HUES6 (cell line): ENCODE measurements around the gene LTBP2.

ENCODE experiments used
- H3K27ac ChIP-seq: 2 replicates; pipeline ENCODE4 v1.7.0; 2013; ENCODE audit warnings: low read depth, mild to moderate bottlenecking, low read length, inconsistent platforms
- H3K27me3 ChIP-seq: 2 replicates; pipeline ENCODE4 v1.6.1; 2013; ENCODE audit warnings: low read length; ENCODE audit not compliant: control insufficient read depth, insufficient read depth
- H3K36me3 ChIP-seq: 2 replicates; pipeline ENCODE4 v1.6.1; 2013; ENCODE audit warnings: low read length; ENCODE audit not compliant: control insufficient read depth, insufficient read depth
- H3K4me1 ChIP-seq: 2 replicates; pipeline ENCODE4 v1.6.1; 2013; ENCODE audit warnings: low read length; ENCODE audit not compliant: control insufficient read depth, insufficient read depth
- H3K4me3 ChIP-seq: 2 replicates; pipeline ENCODE4 v1.5.1; 2013; ENCODE audit warnings: low read depth, low read length
- H3K9ac ChIP-seq: one replicate; pipeline ENCODE4 v1.6.1; 2013; ENCODE audit warnings: mild to moderate bottlenecking, low read length
- H3K9me3 ChIP-seq: 2 replicates; pipeline ENCODE4 v1.6.1; 2013; ENCODE audit warnings: low read depth, low read length; ENCODE audit not compliant: control insufficient read depth, insufficient read depth

LTBP2 gene

GRCh38 chr14:74599321-74599761, 12.7 kb downstream of the LTBP2 start:
- no peaks in the 10 kb centered on the region for H3K9me3 ChIP-seq
- no peak overlapping the region for H3K27ac ChIP-seq
- H3K27me3 ChIP-seq = no peaks in the 10 kb centered on the region
- H3K4me3 ChIP-seq = no peak overlapping the region
- H3K4me1 ChIP-seq = peaks cover 10% of the 10 kb centered on the region; the same call in 1 of the 2 replicates
- H3K9ac ChIP-seq = no peak overlapping the region
- H3K36me3 ChIP-seq = no peaks in the 10 kb centered on the region

GRCh38 chr14:74596741-74597450, 15.1 kb downstream of the LTBP2 start:
- no peaks in the 10 kb centered on the region for H3K36me3 ChIP-seq
- peaks cover 10% of the 10 kb centered on the region; the same call in 1 of the 2 replicates for H3K4me1 ChIP-seq
- H3K9ac ChIP-seq = no peak overlapping the region
- no peak overlapping the region for H3K27ac ChIP-seq
- H3K27me3 ChIP-seq = no peaks in the 10 kb centered on the region
- no peak overlapping the region for H3K4me3 ChIP-seq
- no peaks in the 10 kb centered on the region for H3K9me3 ChIP-seq

- Histone ChIP-seq H3K9me3 (no peaks in the 10 kb centered on the region), H3K9ac (no peak overlapping the region), H3K36me3 (no peaks in the 10 kb centered on the region), H3K27me3 (no peaks in the 10 kb centered on the region), H3K4me3 (no peak overlapping the region), H3K27ac (no peak overlapping the region), H3K4me1 (peaks cover 10% of the 10 kb centered on the region; the same call in 1 of the 2 replicates)
Measured at GRCh38 chr14:74595006-74595735, 16.9 kb downstream of the LTBP2 start.

GRCh38 chr14:74594606-74595005, 17.4 kb downstream of the LTBP2 start:
- H3K9me3 ChIP-seq = no peaks in the 10 kb centered on the region
- H3K27ac ChIP-seq = no peak overlapping the region
- H3K36me3 ChIP-seq = no peaks in the 10 kb centered on the region
- no peak overlapping the region for H3K9ac ChIP-seq
- peaks cover 10% of the 10 kb centered on the region; the same call in 1 of the 2 replicates for H3K4me1 ChIP-seq
- no peaks in the 10 kb centered on the region for H3K27me3 ChIP-seq
- no peak overlapping the region for H3K4me3 ChIP-seq

- no peak overlapping the region for H3K9ac ChIP-seq
Measured at GRCh38 chr14:74594029-74594428, 18.0 kb downstream of the LTBP2 start.

GRCh38 chr14:74593241-74593953, 18.6 kb downstream of the LTBP2 start:
- no peaks in the 10 kb centered on the region for H3K36me3 ChIP-seq
- no peak overlapping the region for H3K9ac ChIP-seq
- H3K27ac ChIP-seq = no peak overlapping the region

More at GRCh38 chr14:74594029-74594428, 18.0 kb downstream of the LTBP2 start:
- peaks cover 10% of the 10 kb centered on the region; the same call in 1 of the 2 replicates for H3K4me1 ChIP-seq
- H3K36me3 ChIP-seq = no peaks in the 10 kb centered on the region
- no peaks in the 10 kb centered on the region for H3K27me3 ChIP-seq
- no peaks in the 10 kb centered on the region for H3K9me3 ChIP-seq
- H3K27ac ChIP-seq = no peak overlapping the region
- H3K4me3 ChIP-seq = no peak overlapping the region

GRCh38 chr14:74592476-74593201, 19.4 kb downstream of the LTBP2 start:
- H3K27me3 ChIP-seq = no peaks in the 10 kb centered on the region
- H3K4me3 ChIP-seq = no peak overlapping the region
- H3K4me1 ChIP-seq = peaks cover 10% of the 10 kb centered on the region; the same call in 1 of the 2 replicates
- H3K36me3 ChIP-seq = no peaks in the 10 kb centered on the region
- no peak overlapping the region for H3K9ac ChIP-seq
- H3K9me3 ChIP-seq = no peaks in the 10 kb centered on the region
- H3K27ac ChIP-seq = no peak overlapping the region

More at GRCh38 chr14:74593241-74593953, 18.6 kb downstream of the LTBP2 start:
- Histone ChIP-seq H3K4me1 (peaks cover 10% of the 10 kb centered on the region; the same call in 1 of the 2 replicates), H3K27me3 (no peaks in the 10 kb centered on the region), H3K4me3 (no peak overlapping the region), H3K9me3 (no peaks in the 10 kb centered on the region)

GRCh38 chr14:74591899-74592298, 20.1 kb downstream of the LTBP2 start:
- no peaks in the 10 kb centered on the region for H3K9me3 ChIP-seq
- no peak overlapping the region for H3K27ac ChIP-seq
- no peaks in the 10 kb centered on the region for H3K36me3 ChIP-seq
- H3K27me3 ChIP-seq = no peaks in the 10 kb centered on the region
- H3K4me3 ChIP-seq = no peak overlapping the region
- no peak overlapping the region for H3K9ac ChIP-seq
- H3K4me1 ChIP-seq = peaks cover 12% of the 10 kb centered on the region; the same call in 1 of the 2 replicates

- Histone ChIP-seq H3K36me3 (no peaks in the 10 kb centered on the region), H3K27ac (no peak overlapping the region), H3K4me1 (peaks cover 12% of the 10 kb centered on the region; the same call in 1 of the 2 replicates), H3K9ac (no peak overlapping the region), H3K9me3 (no peaks in the 10 kb centered on the region), H3K27me3 (no peaks in the 10 kb centered on the region), H3K4me3 (no peak overlapping the region)
Measured at GRCh38 chr14:74591394-74591793, 20.6 kb downstream of the LTBP2 start.

GRCh38 chr14:74589291-74589879, 22.7 kb downstream of the LTBP2 start:
- H3K9ac ChIP-seq = no peak overlapping the region
- no peaks in the 10 kb centered on the region for H3K27me3 ChIP-seq
- no peak overlapping the region for H3K27ac ChIP-seq
- H3K36me3 ChIP-seq = no peaks in the 10 kb centered on the region
- no peak overlapping the region for H3K4me3 ChIP-seq
- 0 out of 2 replicates have a peak, but pooled peaks cover 2% of the 10 kb centered on the region for H3K4me1 ChIP-seq
- H3K9me3 ChIP-seq = no peaks in the 10 kb centered on the region
